Stimulated activated CD8-positive, alpha-beta memory T cell treated with anti-CD3 and anti-CD28 coated beads, Interleukin-15, amount 100 ng/mL, for 4 hours (primary cell): ENCODE measurements around the gene HRH2.

Experiments
- DNase-seq, 2 donors: peaks; one replicate each; pipeline ENCODE4 v3.0.0-alpha.2; 2020; ENCODE audit warnings: low read depth in 2 of 2

The HRH2 gene

DNA sequence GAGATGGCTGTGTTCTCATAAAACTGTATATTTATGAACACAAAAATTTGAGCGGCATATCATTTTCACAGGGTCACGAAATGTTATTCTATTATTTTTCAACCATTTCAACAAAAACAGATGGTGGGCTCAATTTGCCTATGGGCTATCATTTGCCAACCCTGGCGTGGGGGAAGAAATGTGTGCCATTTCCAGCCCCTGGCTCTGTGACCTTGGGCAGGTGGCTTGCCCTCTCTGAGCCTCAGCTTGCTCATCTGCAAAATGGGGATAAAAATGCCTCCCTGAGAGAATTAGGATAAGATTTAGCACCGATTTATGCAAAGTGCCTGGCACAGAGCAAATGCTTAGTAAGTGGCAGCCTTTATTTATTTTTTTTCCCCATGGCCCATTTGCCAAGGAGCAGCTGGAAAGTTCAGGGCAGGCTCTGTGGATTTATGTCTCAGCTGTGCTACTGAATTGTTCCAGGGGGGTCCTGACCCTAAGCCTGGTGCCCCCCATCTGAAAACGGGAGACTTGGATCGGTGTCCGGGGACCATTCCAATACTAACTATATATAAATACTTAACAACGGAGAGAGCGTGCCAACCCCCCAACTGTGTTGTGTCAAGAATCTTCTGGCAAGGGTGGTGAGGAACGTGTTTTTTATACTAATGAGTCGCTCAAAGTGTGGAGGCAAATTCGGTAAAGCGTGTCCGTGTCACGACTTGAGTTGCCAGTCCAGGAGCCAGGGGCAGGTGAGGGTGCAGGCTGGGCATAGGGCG lies 34.5 kb downstream of the HRH2 start:
- no peak for DNase-seq

DNA sequence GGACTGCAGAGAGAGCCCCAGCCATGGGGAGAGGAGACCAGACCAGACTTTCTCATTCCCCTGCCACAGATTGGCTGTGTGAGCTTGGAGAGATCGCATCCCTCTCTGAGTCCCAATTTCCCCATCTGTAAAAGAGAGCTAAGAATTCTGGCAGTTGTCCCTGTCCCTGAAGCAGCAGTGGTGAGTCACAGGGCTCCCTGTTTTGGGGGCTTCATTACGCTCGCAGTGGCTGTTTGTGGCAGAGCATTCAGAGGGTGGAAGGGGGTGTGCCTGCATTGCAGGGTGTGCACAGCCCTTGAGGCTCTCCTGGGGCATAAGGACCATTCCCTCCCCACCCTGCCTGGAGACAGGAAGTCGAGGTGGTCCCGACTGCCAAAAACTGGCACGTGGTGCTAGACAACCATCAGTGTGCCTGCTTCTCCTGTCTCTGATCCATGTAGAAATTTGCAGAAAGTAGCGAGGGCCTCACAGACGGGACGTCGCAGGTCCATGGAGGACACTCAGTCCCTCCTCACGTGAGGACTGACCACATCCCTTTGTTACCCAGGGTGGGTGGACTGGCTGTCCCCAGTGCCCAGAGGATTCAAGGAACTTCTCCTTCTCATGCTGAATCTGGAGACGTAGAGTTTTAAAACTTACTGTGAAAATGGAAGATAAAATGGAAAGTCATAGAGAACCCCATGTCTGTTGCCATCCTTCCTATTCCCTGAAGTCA lies 35.3 kb downstream of the HRH2 start:
- no peak for DNase-seq

DNA sequence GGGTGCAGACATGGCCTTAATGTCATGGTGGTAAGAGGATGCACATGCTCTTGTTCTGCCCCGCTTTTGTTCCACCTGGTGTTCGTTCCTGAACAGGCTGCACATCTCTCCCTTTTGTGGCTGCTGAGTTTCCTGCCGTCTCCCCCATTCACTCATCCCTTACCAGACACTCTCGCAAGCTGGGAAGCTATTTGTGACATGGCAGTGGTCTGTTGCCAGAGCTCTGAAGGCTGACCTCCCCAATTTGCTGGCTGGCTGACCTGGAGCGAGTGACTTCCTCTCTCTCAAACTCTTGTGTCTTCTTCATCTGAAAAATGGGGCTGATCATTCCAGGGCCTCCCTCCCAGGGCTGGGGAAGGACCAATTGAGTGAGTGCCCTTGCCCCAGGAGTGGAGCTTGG lies 35.9 kb downstream of the HRH2 start:
- no peak for DNase-seq

DNA sequence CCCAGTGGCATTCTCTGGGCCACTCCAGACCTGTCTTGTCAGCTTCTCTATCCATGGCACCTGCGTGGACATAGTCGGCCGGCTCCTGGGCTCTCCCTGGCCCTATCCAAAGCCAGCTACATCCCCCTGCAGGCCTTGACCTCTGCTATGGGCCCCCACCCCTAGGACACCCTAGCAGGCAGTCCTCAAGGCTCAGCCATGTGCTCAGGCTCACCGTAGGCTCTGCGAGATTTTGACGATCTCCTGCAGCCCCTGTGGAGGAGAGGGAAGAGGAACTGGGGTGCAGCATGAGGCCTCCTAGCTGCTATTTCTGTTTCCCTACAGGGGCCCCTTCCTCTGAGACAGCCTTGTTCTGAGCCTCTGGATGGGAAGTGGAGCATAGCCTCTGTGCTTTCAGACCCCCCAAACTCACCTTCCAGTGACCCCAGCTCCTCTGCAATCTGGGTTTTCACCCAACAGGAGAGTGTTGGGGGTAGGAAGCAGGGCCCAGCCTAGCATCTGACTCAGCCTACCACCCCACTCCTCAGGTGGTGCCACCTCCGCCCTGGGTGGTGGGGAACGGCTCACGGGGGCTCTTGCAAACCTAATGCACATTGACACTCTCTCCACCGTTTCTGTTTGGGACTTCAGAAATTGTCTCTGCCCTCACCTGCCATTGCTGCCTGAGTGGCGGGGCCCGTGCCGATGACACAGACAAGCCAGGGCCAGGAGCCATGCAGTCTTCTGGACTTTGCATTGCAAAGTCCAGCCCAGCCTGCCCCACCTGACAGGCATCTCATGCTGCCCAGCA lies 36.7 kb downstream of the HRH2 start:
- DNase-seq, result no peak

DNA sequence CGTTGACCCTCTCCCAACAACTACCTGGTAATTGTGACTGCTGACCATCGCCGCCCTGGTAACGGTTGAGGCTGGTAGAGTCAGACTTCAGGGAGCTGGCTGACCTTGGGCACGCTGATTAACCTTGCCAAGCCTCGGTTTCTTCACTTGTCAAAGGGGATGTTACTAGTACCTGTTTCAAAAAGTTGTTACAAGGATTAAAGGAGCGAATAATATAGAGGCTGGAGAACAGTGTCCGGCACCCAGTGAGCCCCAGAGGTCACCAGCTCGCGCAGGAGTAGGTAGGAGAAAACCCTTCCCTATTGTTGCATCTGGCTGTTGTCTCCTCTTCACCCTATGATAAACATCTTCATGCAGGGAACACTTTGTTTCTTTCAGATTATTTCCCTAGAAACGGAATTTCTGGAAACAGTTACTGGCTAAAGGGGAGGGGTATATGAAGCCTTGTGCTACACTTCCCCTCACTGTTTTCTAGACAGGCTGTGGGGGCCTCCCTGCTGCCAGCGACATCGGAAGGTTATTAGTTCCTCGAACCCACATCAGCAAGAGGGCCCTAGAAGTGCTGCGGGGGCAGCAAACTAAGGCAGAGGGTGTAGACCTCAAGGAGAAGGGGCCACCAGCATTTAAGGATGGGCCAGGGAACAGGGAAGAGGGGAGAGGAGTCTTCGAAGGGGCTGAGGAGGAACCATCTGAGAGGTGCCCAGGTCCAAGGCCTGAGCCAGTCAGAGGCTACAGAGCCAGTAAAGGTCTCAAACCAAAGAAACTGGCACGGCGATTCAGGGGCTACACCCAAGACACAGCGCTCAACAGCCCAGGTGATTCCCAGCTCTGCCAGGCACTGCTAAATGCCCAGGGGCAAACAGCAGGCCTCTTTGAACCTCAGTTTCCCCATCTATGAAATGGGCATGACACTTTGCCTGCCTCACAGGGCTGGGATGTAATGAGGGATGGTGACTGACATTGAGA lies 37.6 kb downstream of the HRH2 start:
- DNase-seq, result no peak

DNA sequence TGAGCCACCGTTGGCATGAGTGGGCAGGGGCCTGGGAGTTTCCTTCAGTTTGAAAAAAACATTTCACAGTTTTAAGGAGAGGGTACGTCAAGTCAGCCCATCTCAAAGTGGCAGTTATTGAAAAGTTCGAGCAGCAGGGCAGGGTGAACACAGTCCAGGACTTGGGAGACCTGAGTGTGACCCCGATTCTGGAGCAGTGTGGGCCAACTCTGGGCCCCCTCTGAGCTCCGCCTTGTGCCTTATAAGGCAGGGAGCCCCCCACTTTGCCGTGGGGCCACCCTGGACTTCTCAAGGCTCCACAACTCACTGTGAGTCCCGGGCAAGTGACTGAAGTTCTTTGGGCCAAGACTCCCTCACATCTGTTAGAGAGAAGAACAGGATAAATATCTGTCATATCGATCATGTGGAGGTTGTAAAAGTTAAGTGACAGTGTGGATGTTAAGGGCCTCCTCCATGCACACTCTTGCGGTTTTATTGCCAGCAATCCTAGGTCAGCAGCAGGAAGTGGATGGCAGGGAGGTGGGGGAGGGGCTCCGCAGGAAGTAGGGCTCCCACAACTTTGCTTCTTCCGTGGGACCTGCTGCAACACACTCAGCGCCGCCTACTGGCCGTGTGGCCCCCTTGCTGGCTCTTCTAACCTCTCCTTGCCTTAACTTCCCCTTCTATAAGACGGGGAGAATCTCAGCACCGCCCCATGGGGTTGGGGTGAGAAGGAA lies 38.4 kb downstream of the HRH2 start:
- peak; percentile 16 to 21 for DNase-seq

DNA sequence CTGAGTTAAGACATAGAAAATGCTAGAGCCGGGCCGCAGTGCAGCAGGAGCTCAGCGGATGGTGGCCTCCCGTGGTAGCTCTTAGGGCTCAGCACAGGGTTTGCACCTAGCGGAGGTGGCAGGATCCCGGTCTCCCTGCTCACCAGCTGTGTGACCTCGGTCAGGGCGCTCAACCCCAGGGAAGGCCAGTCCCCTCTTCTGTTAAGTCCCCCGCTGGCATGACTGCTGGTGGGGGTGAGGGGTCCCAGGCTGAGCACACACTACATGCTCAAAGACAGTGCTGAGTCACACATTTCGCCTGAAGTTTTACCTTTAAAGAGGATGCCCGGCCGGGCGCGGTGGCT lies 39.0 kb downstream of the HRH2 start:
- no peak for DNase-seq

DNA sequence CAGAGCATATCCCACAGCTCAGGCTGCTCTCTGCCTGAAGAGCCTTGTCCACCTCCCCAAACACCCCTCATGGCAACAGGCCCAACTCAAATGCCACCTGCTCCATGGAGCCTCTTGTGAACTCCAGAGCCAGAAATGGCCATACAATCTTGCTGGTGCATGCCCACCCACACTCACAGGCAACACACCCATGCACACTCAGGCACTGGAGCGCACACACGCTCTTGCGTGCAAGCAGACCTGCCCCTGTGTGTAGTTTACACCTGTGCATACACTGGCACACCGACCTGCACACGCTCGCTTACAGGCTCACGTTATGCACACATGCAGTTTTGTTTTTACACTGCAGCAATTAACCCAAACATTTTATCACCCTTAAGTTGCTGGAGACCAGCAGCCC lies 40.0 kb downstream of the HRH2 start:
- DNase-seq, result no peak

DNA sequence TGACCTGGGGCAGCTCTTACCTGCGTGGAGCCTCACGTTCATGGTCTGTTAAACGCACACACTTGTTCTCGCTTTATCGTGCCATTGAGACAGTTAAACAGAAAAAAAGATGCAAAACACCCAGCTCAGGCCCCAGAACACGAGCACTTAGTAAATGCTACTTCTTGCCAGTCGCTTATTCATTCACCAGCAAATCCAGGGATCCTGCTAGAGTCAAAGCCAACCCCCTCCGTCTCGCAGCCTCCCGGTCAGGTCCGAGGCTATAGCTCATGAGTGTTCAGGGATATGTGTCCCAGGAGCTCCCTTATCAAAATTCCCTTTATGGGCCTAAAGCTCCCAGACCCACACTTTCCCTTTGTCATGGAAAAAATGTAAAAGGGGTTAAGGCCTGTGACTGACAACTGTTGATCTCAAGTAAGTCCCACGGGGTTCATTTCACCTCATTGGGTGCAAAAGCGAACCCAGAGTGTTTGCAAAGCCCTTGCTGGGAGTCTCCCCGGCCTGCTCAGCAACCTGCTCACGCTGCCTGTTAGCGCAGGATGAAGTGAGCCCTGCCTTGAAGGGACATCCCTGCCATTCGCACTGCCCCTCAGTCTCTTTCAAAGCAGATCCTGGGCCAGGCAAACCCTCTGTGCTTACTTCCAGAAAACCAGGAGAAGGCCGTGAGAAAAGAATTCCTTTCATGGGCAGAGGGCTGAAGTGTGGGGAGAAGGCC lies 40.7 kb downstream of the HRH2 start:
- no peak for DNase-seq

DNA sequence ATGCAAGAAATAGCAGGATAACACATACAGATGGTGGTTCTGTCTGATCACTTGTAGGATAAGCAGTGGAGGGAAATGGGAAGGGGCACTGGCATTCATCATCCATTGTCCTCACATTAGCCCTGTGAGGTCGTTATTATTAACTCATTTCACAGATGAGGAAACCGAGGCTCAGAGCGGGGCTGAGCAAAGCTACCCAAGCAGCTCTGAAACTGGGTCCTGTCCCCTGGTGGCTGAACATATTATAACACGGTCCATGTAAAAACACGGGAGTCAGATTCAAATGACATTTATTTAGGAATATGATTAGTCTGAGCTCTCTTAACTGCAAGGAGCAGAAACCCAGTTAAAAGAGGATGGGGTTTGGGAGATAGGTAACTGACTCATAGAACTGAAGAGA lies 43.1 kb downstream of the HRH2 start:
- DNase-seq, result no peak

DNA sequence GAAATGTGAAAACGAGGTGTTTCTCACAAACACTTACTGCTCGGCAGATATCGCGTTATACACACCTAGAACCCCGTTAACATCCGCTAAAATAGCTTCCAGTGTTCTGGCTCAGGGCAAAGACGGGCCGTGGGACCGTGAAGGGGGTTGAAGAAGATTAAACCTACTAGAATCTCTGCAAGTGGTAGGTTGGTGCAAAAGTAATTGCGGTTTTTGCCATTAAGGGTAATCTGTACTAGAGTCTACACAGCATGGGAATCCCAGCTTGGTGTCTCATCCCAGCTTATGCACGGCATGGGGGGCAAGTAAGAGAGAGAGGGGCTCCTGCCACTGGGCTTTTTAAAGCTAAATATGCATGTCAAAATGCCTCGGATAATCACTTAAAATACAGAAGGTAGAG lies 43.9 kb downstream of the HRH2 start:
- DNase-seq, result no peak

DNA sequence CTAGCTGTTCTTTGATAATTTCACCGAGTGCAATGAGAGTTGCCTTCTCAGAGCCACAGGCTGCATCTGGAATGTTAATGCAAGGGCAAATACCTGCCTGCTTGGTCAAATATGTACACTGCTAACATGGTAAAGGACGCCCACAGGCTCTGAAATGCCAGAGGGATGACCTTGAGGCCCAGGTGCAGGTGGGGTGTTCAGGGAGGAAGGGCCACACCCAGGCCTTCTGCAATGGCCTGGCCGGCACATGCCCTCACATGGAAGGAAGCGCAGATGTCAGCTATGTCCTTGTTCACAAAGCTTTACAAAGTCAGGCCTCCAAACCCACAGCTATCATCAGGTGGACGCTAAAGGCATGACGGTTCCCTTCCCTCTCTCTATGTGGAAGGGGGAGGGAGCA lies 48.6 kb downstream of the HRH2 start:
- no peak for DNase-seq

DNA sequence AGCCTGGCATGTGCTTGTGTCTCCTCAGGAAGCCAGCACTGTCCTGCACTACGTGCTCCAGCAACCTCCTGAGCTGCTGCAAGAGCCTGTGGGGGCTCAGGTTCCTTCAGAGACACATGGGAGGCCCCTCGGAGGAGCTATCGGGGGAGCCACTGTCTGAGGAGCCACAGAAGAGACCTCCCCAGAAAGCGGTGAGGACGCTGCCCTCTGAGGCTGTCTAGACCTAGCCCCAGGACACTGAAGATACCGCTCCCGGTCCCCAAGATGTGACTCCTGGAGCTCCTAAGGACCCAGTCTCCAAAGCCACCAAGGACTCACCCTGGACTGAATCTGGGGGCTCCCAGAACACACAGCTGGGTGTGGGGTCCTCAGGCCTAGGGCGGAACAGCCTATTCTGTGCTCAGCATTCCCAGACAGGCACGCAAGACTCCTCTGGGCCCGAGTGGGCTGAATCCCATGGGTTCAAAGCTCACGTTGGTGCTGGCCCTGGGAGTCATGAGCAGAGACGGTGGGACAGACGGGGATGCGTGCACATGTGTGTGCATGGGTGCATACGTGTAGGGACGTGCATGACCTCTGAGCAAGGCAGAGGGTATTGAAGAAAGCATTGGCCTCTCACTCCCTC lies 50.0 kb downstream of the HRH2 start:
- no peak for DNase-seq

DNA sequence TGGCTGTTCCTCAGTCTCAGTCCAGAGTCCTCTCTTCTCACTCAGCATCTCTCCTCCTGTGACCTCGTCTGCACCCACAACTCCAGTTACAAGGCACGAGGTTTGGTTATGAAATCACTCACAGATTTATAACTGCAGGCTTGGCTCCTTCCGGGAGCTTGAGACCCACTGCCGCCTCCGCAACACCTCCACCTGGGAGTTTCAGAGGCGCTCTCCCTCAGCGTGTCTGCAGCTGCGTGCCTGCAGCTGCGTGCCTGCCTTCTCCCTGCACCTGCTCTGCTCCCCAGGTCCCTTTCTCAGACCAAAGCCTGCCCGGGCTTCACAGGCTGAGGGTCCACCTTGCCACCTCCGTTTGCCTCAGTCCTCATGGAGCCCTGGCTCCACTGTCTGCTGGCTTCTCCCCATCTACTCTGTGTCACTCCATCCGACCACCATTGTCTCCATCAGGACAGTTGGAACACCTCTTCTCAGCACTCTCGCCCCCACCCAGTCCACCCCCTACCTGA lies 51.5 kb downstream of the HRH2 start:
- DNase-seq, result no peak

DNA sequence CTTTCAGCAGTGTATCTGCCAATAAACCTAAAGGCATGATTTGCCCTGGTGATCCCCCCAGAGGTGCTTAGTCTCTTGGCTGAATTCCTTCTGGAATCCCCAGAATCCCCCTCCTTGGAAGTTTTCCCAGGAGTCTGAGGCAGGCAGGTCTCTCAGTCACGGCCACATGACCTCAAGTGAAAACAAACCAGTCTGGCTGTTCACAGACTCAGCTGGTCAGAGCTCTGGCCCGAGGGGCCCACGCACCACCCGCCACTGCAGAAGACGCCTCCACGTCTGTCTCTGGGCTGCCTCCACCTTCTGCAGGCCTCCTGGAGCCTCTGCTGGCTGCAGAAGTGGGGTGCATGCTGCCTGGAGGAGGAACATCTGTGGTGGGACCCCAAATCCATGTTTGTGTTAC lies 52.5 kb downstream of the HRH2 start:
- DNase-seq, result no peak

DNA sequence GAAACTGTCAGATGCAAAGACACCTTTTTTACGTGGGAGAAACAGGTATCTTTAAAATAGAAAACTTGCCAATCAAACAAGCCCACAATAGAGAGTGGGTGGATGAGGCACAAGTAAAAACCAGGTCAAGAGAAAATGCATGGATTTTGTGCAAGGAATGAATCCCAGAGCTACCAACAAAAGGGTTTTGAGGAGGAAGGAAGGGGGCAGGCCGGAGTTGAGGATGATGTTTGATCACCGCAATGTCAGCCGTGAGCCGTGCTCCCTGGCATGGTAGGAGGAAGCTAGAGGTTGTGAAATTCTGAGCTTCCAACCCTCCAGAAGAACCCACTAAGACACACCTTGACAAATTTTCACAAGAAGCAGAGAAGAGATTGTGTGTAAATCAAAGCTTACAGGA lies 53.2 kb downstream of the HRH2 start:
- no peak for DNase-seq

DNA sequence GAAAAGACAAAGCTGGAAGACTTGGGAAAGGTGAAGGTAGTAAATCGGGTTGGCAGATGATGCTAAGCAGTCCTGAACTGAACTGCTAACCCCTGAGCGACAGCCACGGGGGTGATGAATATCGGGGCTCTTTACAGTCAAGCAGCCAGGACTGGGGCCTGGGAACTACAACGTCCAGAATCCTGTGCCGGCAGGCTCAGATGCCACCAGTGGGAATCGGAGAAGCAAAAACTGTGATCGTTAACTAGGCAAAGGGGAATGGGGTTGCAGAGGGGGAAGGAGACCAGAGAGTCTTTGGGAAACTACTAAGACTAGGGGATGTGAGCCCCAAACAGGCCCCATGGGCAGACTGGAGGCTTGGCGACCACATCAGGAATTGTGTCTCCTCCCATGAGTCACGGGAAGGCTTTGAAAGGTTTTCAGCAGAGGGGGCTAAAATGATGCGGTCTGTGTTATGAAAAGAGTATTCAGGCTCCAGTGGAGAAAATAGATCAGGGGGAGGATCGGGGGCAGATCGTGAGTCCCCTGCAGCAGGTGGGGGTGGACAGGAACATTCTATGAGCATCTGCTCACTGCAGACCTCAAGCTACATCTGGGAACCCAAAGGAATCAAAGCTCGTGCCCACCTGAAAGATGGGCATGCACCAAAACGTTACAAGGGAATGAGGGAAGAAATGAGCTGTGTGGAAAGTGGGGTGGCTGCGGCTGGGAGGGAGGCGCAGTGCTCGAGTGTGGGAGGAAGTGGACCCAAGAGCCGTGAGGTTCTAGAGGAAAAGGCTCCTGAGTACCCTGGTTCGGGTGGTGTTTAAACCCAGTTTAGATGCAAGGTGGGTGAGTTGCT lies 53.8 kb downstream of the HRH2 start:
- no peak for DNase-seq

DNA sequence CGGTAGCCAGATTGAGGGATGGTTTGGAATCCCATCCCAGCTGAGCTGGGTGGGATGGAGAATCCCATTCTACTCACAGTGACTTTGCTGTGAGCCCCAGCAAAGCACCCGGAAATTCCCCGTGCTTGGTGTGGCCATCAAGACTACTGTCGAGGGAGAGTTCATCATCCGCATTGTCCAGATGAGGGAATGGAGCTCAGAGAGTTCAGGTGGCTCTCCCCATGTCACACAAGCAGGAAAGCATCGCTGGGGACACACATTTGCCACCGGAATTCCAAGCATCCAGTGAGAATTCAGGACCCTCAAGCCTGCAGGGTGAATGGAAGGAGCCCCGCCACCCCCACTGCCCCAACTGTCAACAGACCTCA lies 54.4 kb downstream of the HRH2 start:
- no peak for DNase-seq

DNA sequence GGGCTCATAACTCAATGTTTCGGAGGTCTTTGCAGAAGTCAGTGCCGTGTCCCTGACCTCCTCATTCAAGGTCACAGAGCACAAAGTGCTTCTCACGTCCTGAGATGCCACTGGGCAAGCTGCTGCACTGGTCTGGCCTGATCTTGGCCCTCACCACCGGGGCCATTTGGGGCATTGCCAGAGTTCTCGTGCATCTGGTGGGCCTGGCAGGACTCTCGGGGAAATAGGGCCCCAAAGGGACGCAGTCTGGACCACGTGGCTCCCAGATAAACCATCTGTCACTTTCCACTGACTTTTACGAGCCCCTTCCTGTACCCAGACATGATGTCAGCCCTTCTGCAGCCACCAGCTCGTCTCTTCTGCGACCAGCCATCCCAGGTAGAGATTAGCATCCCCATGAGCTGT lies 54.8 kb downstream of the HRH2 start:
- no peak for DNase-seq
